CD8-positive, alpha-beta memory T cell (primary cell): ENCODE results near the gene CD38. TPM values are rescaled to one million over a fixed set of nuclear protein-coding genes. Genes with fewer than 3 reads are reported as not detected.

Experiments used
- CTCF ChIA-PET: fragments of 350-600 bp; sonication (Branson Sonifier 250); formaldehyde crosslinking; loops from one replicate; lab custom pipeline; 2021; ENCODE audit warnings: antibody characterized with exemption; lab: Charles Lee
- POLR2A ChIA-PET: fragments of 350-600 bp; sonication (Branson Sonifier 250); formaldehyde crosslinking; loops from one replicate; lab custom pipeline; 2021; ENCODE audit warnings: antibody characterized with exemption; lab: Charles Lee
- DNase-seq, 5 donors: peaks; one replicate each; pipeline versions ENCODE4 v3.0.0 to v3.0.0-alpha.2; 2020 to 2022; ENCODE audit warnings: mixed read lengths in 1 of 5
- H3K27ac ChIP-seq: one replicate; pipeline ENCODE4 v1.7.0; 2013; ENCODE audit warnings: low read depth, mild to moderate bottlenecking, low read length, moderate library complexity
- H3K27me3 ChIP-seq: 2 replicates; pipeline ENCODE4 v1.7.0; 2013; ENCODE audit warnings: low read length, mild to moderate bottlenecking; ENCODE audit not compliant: insufficient read depth, poor library complexity, severe bottlenecking
- H3K36me3 ChIP-seq: 2 replicates; pipeline ENCODE4 v1.7.0; 2013; ENCODE audit warnings: mild to moderate bottlenecking, low read length, moderate library complexity; ENCODE audit not compliant: insufficient read depth
- H3K4me1 ChIP-seq: 2 replicates; pipeline ENCODE4 v1.7.0; 2013; ENCODE audit warnings: mild to moderate bottlenecking, low read length, moderate library complexity; ENCODE audit not compliant: insufficient read depth
- H3K4me3 ChIP-seq: 2 replicates; pipeline ENCODE4 v1.7.0; 2013; ENCODE audit warnings: mild to moderate bottlenecking, low read length
- H3K9me3 ChIP-seq: 2 replicates; pipeline ENCODE4 v1.7.0; 2013; ENCODE audit warnings: mild to moderate bottlenecking, low read length
- H3K27ac Mint-ChIP-seq, 8 donors: one replicate each; pipeline ENCODE4 v1.8.0; 2020 to 2021; ENCODE audit warnings: mixed read lengths in 8 of 8, mild to moderate bottlenecking in 6 of 8, inconsistent platforms in 3 of 8, moderate library complexity in 3 of 8
- H3K27me3 Mint-ChIP-seq, 2 donors: one replicate each; pipeline ENCODE4 v1.8.0; 2020 to 2021; ENCODE audit warnings: mixed read lengths in 2 of 2, mild to moderate bottlenecking in 1 of 2, moderate library complexity in 1 of 2
- H3K36me3 Mint-ChIP-seq, 3 donors: one replicate each; pipeline ENCODE4 v1.8.0; 2020 to 2021; ENCODE audit warnings: mixed read lengths in 3 of 3, inconsistent platforms in 1 of 3, mild to moderate bottlenecking in 1 of 3
- H3K4me1 Mint-ChIP-seq, 3 donors: one replicate each; pipeline ENCODE4 v1.8.0; 2020 to 2021; ENCODE audit warnings: mixed read lengths in 3 of 3, inconsistent platforms in 1 of 3, mild to moderate bottlenecking in 1 of 3
- H3K4me3 Mint-ChIP-seq, 7 donors: one replicate each; pipeline ENCODE4 v1.8.0; 2020 to 2021; ENCODE audit warnings: mixed read lengths in 7 of 7, mild to moderate bottlenecking in 6 of 7, moderate library complexity in 4 of 7, inconsistent platforms in 2 of 7
- H3K9me3 Mint-ChIP-seq, 5 donors: one replicate each; pipeline ENCODE4 v1.8.0; 2020 to 2022; ENCODE audit warnings: mixed read lengths in 5 of 5, mild to moderate bottlenecking in 3 of 5, moderate library complexity in 2 of 5, inconsistent platforms in 1 of 5
- polyA plus RNA-seq: library from polyadenylated mRNA; unstranded; fragments of 300-500 nt; fragmentation: Illumina TruSeq; gene quantifications from one replicate; pipeline ENCODE4 v1.2.3, GENCODE V29; 2021
- total RNA-seq, 2 experiments: library from RNA; stranded (reverse); gene quantifications; one replicate each; pipeline ENCODE4 v1.2.3, GENCODE V29; 2021

Gene CD38
- total and polyA plus RNA-seq, 3 experiments from 2014 or later = 2.1 to 11.7 (median 9.0) TPM

DNA sequence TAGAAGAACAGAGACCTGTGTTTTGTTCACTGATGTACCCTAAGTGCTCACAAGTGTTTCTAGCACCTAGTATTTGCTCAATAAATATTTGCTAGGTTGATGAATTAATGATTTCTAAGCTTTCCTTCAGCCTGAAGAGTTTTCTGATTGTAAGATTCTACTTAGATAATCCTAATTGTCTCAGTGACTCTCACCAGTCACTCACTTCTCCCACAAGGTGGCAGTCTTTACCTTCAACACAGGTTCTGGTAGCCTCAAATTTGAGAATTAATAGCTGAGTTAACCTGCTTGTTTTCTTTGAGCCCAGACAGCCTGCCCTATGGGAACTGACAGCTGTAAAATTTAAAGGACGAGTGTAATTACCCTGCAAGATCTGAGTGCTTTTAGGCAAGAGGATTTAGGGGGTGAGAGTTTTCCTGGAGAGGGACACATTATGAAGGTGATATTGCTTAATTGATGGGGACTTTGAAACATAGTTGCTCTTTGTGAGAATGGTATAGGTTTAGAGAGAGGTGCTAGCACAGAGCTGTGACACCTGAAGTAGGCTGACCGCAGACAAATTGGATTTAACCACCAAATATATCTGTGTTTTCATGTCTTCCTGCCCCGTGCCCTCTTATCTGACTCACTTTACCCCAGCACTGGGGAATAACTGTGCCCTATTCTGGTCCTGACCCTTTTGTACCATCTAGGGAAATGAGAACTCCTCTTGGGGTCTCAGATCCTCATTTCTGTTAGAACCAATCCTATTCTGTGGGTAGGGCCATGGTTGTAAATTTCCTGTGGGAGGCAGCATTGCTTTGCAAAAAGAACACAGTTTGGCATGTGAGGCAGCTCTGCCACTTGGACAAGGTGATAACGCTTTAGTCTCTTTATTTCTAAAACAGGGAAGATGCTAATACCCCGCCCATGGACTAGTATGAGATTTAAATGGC lies 27.7 kb downstream of the CD38 start:
- ChIA-PET CTCF (interaction anchor here (0.7 to 3.1 kb wide), 25 partner anchors 11 to 459 kb away, joined by 3 to 15 read pairs (median 4); partner anchors contain the start of gene CD38), POLR2A (no interaction called here)
- no peaks in the 10 kb centered on the region for H3K36me3 ChIP-seq
- H3K4me3 ChIP-seq = no peak overlapping the region
- DNase-seq = peak in 3 of 5 donors; percentile 35 to 54 (median 47)
- no peak overlapping the region for H3K27ac ChIP-seq
- Mint-ChIP-seq H3K9me3 (no peaks in the 10 kb centered on the region), H3K4me3 (no peak overlapping the region), H3K36me3 (no peaks in the 10 kb centered on the region), H3K4me1 (peaks cover 12 to 25% (median 16%) of the 10 kb centered on the region in 3 donors), H3K27ac (no peak overlapping the region), H3K27me3 (no peaks in the 10 kb centered on the region)
- no peaks in the 10 kb centered on the region for H3K27me3 ChIP-seq
- H3K4me1 ChIP-seq = no peaks in the 10 kb centered on the region
- no peaks in the 10 kb centered on the region for H3K9me3 ChIP-seq

DNA sequence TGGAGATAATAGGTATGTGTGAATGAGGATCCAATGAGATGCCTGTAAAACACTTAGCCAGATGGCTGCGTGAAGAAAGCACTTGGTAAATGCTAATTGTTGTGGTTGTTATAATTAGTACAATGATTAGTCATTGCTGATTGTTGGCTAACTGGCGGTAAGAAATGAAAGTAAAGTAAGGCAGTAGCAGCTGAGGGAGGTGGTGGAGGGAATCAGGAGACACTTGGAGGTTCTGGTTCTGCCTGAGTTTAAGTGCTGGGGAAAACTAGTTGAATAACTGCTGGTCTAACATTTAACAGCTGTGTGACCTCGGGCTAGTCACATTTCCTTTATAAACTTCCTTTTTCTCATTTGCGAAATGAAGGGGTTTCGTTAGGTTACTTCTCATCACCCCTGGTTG lies 30.9 kb downstream of the CD38 start:
- no peak overlapping the region for H3K27ac ChIP-seq
- POLR2A ChIA-PET = no interaction called here

DNA sequence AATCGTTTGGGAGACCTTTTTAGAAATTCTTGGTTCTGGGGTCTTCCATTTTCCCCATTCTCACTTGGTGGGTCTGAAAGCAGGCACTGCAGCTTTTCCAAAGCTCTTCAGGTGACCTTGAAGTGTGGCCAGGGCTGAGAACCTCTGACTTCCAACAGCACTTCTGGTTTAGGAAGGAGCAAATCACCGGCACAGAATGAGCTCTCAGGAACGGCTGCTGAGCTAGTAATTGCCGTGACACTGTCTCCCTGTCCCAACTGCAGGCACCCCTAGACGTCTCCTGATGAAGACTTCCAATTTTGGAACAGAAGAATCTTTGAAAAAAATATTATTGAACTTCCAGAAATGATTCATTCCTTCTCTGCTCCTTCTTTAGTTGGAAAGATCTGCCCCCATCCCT lies 31.3 kb downstream of the CD38 start:
- no peaks in the 10 kb centered on the region for H3K27me3 Mint-ChIP-seq
- DNase-seq = no peak
- Histone ChIP-seq H3K27me3 (no peaks in the 10 kb centered on the region), H3K9me3 (no peaks in the 10 kb centered on the region), H3K27ac (no peak overlapping the region), H3K4me1 (no peaks in the 10 kb centered on the region), H3K4me3 (no peak overlapping the region), H3K36me3 (no peaks in the 10 kb centered on the region)
- peak overlapping the region in 1 of 8 donors; percentile 69 for H3K27ac Mint-ChIP-seq
- H3K36me3 Mint-ChIP-seq = peaks cover 0 to 2% (median 0%) of the 10 kb centered on the region in 3 donors
- H3K4me1 Mint-ChIP-seq = peaks cover 12 to 25% (median 16%) of the 10 kb centered on the region in 3 donors
- CTCF ChIA-PET = no interaction called here
- H3K9me3 Mint-ChIP-seq = no peaks in the 10 kb centered on the region
- peak overlapping the region in 4 of 7 donors; percentile 2 to 69 (median 56) for H3K4me3 Mint-ChIP-seq
- POLR2A ChIA-PET = no interaction called here

More for the DNA sequence above, 30.9 kb downstream of the CD38 start:
- H3K9me3 Mint-ChIP-seq = no peaks in the 10 kb centered on the region
- CTCF ChIA-PET = no interaction called here
- H3K4me3 Mint-ChIP-seq = peak overlapping the region; percentile 6 to 69 (median 55)
- Histone ChIP-seq H3K4me1 (no peaks in the 10 kb centered on the region), H3K9me3 (no peaks in the 10 kb centered on the region), H3K27me3 (no peaks in the 10 kb centered on the region), H3K4me3 (no peak overlapping the region), H3K36me3 (no peaks in the 10 kb centered on the region)
- H3K36me3 Mint-ChIP-seq = peaks cover 0 to 2% (median 0%) of the 10 kb centered on the region in 3 donors
- no peak for DNase-seq
- H3K27ac Mint-ChIP-seq = peak overlapping the region in 6 of 8 donors; percentile 1 to 69 (median 41)
- H3K27me3 Mint-ChIP-seq = no peaks in the 10 kb centered on the region
- peaks cover 12 to 25% (median 16%) of the 10 kb centered on the region in 3 donors for H3K4me1 Mint-ChIP-seq

DNA sequence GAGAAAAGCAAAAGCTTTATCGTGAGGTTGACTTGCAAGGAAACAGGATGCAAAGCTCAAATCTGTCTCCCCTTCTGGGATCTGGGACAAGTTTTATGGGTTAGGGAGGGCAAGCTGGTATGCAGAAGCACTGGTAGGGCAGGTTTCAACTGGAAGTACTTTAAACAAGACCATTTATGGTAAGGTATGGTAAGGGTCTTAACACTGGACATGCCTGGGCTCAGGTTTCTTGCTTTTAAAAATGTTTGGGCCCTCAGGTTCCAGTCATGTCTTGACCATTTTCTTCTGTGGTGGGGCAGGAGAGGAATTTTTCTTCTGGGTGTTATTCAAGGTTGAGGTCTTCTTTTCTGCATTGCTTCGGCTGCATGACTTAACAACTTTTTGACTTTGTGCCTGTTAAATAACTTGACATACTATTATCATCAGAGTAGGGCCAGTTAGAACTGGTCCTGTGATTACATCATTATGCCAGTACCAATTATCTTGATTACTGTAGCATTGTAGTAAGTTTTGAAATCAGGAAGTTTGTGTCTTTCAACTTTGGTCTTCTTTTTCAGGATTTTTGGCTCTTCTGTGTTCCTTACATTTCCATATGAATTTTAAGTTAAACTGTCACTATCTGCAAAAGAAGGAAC lies 33.7 kb downstream of the CD38 start:
- Mint-ChIP-seq H3K9me3 (no peaks in the 10 kb centered on the region), H3K4me3 (no peak overlapping the region), H3K27me3 (peaks cover 0 to 5% of the 10 kb centered on the region in 2 donors), H3K4me1 (peaks cover 12 to 17% (median 16%) of the 10 kb centered on the region in 3 donors), H3K27ac (no peak overlapping the region), H3K36me3 (peaks cover 0 to 4% (median 2%) of the 10 kb centered on the region in 3 donors)
- ChIA-PET CTCF (no interaction called here), POLR2A (no interaction called here)
- Histone ChIP-seq H3K4me1 (no peaks in the 10 kb centered on the region), H3K9me3 (no peaks in the 10 kb centered on the region), H3K4me3 (no peak overlapping the region), H3K27me3 (no peaks in the 10 kb centered on the region), H3K36me3 (no peaks in the 10 kb centered on the region), H3K27ac (no peak overlapping the region)
- DNase-seq = no peak

DNA sequence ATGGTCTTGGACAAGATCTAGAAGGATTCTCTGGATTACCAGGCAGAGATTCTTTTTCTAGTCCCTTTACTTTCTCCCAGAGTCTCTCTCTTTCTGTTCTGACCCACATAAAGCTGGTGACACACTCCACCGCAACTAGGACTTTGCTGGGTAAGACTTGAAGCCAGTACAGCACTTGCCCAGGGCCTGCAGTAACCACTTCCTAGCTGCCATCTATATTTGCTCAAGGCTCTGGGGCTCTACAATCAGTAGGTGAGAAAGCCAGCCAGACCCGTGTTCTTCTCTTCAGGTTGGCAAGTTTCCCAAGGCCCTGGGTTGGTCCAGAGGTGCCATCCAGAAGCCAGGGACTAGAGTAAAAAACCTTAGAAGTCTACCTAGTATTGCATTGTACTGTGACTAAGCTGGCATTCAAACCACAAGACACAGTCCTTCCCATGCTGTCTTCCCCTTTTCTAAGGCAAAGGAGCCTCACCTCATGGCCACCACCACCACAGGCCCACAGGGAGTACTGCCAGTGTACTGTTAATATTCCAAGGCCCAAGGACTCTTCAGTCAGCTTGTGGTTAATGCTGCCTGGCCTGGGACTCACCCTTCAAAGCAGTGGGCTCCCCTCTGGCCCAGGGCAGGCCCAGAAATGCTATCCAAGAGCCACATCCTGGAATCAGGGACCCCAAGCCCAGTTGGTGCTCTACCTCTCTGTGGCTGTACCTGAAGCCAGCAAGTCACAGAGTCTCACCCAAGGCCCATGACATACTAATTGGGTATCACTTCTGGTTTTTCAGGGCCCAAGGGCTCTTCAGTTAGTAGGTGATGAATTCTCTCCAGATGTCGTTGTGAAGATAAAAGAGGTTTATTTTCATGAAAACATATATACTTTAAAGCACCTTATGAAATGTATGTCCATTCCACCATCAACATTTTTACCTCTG lies 54.7 kb downstream of the CD38 start:
- Mint-ChIP-seq H3K4me3 (no peak overlapping the region), H3K9me3 (no peaks in the 10 kb centered on the region), H3K27me3 (no peaks in the 10 kb centered on the region), H3K4me1 (peaks cover 0 to 1% (median 0%) of the 10 kb centered on the region in 3 donors), H3K36me3 (peaks cover 0 to 5% (median 0%) of the 10 kb centered on the region in 3 donors), H3K27ac (no peak overlapping the region)
- H3K27ac ChIP-seq = no peak overlapping the region
- no peaks in the 10 kb centered on the region for H3K4me1 ChIP-seq
- H3K36me3 ChIP-seq = no peaks in the 10 kb centered on the region
- H3K27me3 ChIP-seq = no peaks in the 10 kb centered on the region
- no peak for DNase-seq
- ChIA-PET POLR2A (no interaction called here), CTCF (no interaction called here)
- H3K4me3 ChIP-seq = no peak overlapping the region
- no peaks in the 10 kb centered on the region for H3K9me3 ChIP-seq

DNA sequence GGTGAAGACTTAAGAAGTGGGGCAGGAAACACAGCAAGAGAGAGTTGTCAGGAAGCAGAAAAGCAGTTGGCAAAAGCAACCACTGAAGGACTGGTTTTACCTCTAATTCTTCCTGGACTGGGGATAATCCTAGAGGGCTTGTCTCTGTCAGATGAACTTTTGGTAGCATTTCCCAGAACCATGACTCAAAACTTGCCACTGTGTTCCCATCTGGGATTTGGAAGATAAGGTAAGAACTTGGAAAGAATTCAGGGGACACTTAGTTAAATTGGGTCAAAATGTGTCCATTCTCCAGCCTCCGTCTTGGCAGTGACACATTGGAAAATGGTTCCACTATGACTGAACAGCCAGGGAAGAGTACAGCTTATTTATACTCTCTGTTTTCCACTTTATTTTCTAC lies 55.7 kb downstream of the CD38 start:
- H3K4me1 ChIP-seq = no peaks in the 10 kb centered on the region
- H3K9me3 Mint-ChIP-seq = no peaks in the 10 kb centered on the region
- H3K36me3 Mint-ChIP-seq = peaks cover 0 to 5% (median 0%) of the 10 kb centered on the region in 3 donors
- no peaks in the 10 kb centered on the region for H3K9me3 ChIP-seq
- no peaks in the 10 kb centered on the region for H3K27me3 ChIP-seq
- no peak overlapping the region for H3K27ac Mint-ChIP-seq
- H3K4me1 Mint-ChIP-seq = peaks cover 0 to 1% (median 0%) of the 10 kb centered on the region in 3 donors
- ChIA-PET POLR2A (no interaction called here), CTCF (no interaction called here)
- no peaks in the 10 kb centered on the region for H3K36me3 ChIP-seq
- no peak for DNase-seq
- no peak overlapping the region for H3K4me3 Mint-ChIP-seq
- no peak overlapping the region for H3K4me3 ChIP-seq
- no peak overlapping the region for H3K27ac ChIP-seq
- no peaks in the 10 kb centered on the region for H3K27me3 Mint-ChIP-seq

DNA sequence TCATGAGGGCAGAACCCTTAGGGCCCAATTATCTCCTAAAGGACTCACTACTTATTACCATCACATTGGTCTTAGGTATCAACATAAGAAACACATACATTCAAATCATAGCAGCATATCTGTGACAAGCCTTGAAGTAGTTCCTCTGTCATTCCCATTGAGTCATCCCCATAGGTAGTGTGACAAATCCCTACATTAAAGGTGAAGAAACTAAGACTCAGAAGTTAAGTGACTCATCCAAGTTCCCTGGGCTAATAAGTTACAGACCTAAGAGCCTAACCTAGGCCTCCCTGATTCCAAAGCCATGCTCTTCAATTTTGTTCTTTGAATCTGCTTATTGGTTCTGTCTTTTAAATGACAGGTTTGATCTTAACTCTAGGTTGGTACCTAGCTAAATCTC lies 58.2 kb downstream of the CD38 start:
- CTCF ChIA-PET = no interaction called here
- no peak for DNase-seq
- H3K27ac Mint-ChIP-seq = no peak overlapping the region

More for the DNA sequence above, 58.2 kb downstream of the CD38 start:
- Histone ChIP-seq H3K27ac (no peak overlapping the region), H3K36me3 (no peaks in the 10 kb centered on the region), H3K9me3 (no peaks in the 10 kb centered on the region), H3K27me3 (no peaks in the 10 kb centered on the region), H3K4me1 (no peaks in the 10 kb centered on the region), H3K4me3 (no peak overlapping the region)
- Mint-ChIP-seq H3K9me3 (no peaks in the 10 kb centered on the region), H3K36me3 (peaks cover 0 to 7% (median 2%) of the 10 kb centered on the region in 3 donors), H3K4me1 (no peaks in the 10 kb centered on the region), H3K27me3 (no peaks in the 10 kb centered on the region), H3K4me3 (no peak overlapping the region)
- POLR2A ChIA-PET = no interaction called here
